H1 (cell line): ENCODE data around the gene SMARCA2. TPM values are rescaled to one million over a fixed set of nuclear protein-coding genes. Genes with fewer than 3 reads are reported as not detected.

Source experiments
- ATF3 ChIP-seq: IDR thresholded peaks from 2 replicates; pipeline ENCODE4 v1.6.1; 2011; ENCODE audit warnings: low read depth, mild to moderate bottlenecking, low read length; ENCODE audit not compliant: insufficient read depth
- E2F6 ChIP-seq: IDR thresholded peaks from 2 replicates; pipeline ENCODE4 v1.6.1; 2012; ENCODE audit warnings: inconsistent platforms
- GABPA ChIP-seq: IDR thresholded peaks from 2 replicates; pipeline ENCODE4 v1.6.1; 2011; ENCODE audit warnings: mild to moderate bottlenecking, low read length, moderate library complexity, borderline replicate concordance; ENCODE audit not compliant: insufficient read depth
- NRF1 ChIP-seq: IDR thresholded peaks from 2 replicates; pipeline ENCODE4 v1.6.1; 2011; ENCODE audit warnings: mild to moderate bottlenecking, low read depth, low read length, improper control_type of control experiment
- SRF ChIP-seq: IDR thresholded peaks from 2 replicates; pipeline ENCODE4 v1.6.1; 2011; ENCODE audit warnings: mild to moderate bottlenecking, low read depth, low read length, moderate library complexity
- TBP ChIP-seq: IDR thresholded peaks from 2 replicates; pipeline ENCODE4 v1.6.1; 2011; ENCODE audit warnings: low read depth, low read length, improper control_type of control experiment
- polyA plus RNA-seq, 7 experiments: library from polyadenylated mRNA; depleted of rRNA in 3 of 7; stranded (reverse) in 5 of 7; unstranded in 2 of 7; fragments of >200 nt in 5 of 7; fragments of 200-250 nt in 2 of 7; gene quantifications; 1 replicate in 5 of 7; 2 replicates in 1 of 7; 4 replicates in 1 of 7; pipeline versions ENCODE4 v1.2.1 to v1.2.3, GENCODE V29; 2011 to 2013; ENCODE audit warnings: missing spikeins in 2 of 7, mixed read lengths in 2 of 7
- total RNA-seq: library from RNA; stranded (reverse); fragmentation: NEBNext Ultra II Directional; extraction: Animal tissue kit (Norgen Biotek cat#: 25700); gene quantifications from 2 replicates; pipeline ENCODE4 v1.2.1, GENCODE V29; 2021

Gene SMARCA2
- total and polyA plus RNA-seq, 2 of the 8 experiments (the other 6 are each of a cell fraction or from before 2014, with no cell fraction given) = 6.3 to 21.7 TPM

- no peak for TF ChIP-seq ATF3
- no peak for TF ChIP-seq SRF
- TF ChIP-seq NRF1 = no peak
- no peak for TF ChIP-seq TBP
- no peak for TF ChIP-seq GABPA
- no peak for TF ChIP-seq E2F6
Measured at GRCh38 chr9:2107906-2108451, 92.8 kb downstream of the SMARCA2 start (continued).
